GM10266 (cell line): ENCODE results near the gene RASSF7.
A peak's percentile ranks its signal among the peaks of the same experiment; 100 is the strongest.

Experiments used
- DNase-seq: peaks from one replicate; pipeline ENCODE4 v3.0.0; 2012; ENCODE audit errors: extremely low spot score
- CTCF ChIP-seq: IDR thresholded peaks from 2 replicates; pipeline ENCODE4 v1.5.1; 2012; ENCODE audit warnings: mild to moderate bottlenecking, low read depth; ENCODE audit not compliant: control insufficient read depth, insufficient read depth; ENCODE audit errors: missing control alignments

RASSF7 gene

GRCh38 chr11:611001-611996, 50.5 kb downstream of the RASSF7 start:
- TF ChIP-seq CTCF = no peak
- DNase-seq = no peak

- no peak for DNase-seq
- peak; percentile 17 for TF ChIP-seq CTCF
These were observed 51.6 kb downstream of the RASSF7 start for GRCh38 chr11:612201-612960.

- TF ChIP-seq CTCF = no peak
- DNase-seq = no peak
These were observed 52.2 kb downstream of the RASSF7 start for GRCh38 chr11:612961-613300.

GRCh38 chr11:613369-613968, 52.7 kb downstream of the RASSF7 start:
- TF ChIP-seq CTCF = no peak
- peak; percentile 90 for DNase-seq
